D341Med (cell line): Measurements from ENCODE around the gene SZRD1.

ENCODE experiments used
- DNase-seq: peaks from one replicate; pipeline ENCODE4 v3.0.0; 2012; ENCODE audit warnings: low spot score

The SZRD1 gene

DNA sequence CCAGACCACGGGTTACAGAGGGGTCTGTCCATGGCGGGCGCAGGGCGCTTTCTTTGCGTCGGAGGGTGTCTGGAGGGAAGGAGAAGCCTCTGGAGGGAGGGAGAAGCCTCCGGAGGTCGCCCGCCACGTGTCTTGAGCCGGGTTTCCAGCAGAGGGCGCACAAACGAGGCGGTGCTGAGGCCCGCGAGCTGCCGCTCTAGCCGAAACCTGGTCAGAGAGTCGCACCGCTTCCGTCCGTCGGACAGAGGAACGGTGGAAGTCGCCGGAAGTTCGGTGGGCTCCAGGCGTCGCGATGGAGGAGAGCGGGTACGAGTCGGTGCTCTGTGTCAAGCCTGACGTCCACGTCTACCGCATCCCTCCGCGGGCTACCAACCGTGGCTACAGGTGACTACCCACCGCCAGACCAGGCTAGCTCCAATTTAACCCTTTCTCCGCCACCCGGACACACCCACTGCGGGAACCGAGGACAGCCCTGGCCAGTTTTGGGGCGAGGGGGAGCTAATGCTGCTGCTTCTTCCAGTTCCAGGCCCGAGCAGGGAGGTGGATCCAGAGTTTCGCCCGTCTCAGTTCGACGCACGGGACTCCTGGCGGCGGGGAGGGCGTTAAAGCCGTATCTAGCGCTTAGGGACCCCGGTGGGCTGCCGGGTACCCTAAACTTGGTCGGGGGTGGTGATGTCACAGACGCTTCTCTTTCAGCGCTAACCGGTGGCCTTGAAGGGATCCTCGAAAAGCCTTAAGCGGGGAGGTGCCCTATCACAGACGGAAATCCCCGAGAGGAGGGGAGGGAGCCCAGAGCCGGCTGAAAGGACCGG, 73.6 kb downstream of the SZRD1 start, which contains the start of gene NECAP2:
Gene NECAP2 (plus strand): TSS at position 255 of the 812 bp plus-strand sequence. CDS start 38 bp downstream, at position 293.
- peak; percentile 94 for DNase-seq

DNA sequence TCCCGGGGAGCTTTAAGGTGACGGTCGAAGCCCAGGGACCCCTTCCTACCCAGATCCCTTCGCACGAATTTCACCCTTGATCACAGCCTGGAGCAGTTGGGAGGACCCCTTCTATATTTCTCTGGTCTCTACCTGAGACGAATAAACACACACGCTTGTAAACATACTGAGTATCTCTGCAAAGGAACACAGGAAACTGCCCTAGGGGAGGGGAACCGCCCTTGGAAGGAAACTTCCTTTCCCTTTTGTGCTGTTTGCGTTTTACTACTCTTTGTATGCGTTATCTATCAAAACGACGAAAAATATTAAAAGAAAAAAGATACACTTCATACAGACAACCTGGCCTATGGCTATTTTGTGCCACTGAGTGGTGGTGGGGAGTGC, 74.2 kb downstream of the SZRD1 start:
- DNase-seq = no peak

DNA sequence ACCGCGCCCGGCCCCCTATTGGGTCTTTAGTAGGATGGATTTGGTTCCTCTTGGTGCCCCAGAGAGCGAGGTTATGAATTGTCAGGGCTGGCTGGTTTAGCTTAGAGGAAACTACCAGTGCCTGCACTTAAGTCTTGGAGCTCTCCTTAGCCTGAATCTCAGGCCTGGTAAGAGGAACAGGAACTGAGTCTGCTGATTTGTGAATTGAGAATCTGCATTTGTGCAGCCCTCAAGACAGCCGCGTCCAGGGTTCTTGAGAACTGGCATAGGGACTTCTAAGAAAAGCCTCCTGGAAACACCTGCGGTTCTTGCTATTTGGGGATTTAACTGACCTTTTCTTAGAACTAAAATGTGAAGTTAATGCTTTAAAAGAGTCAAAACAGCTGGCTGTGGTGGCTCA, 75.2 kb downstream of the SZRD1 start:
- no peak for DNase-seq

DNA sequence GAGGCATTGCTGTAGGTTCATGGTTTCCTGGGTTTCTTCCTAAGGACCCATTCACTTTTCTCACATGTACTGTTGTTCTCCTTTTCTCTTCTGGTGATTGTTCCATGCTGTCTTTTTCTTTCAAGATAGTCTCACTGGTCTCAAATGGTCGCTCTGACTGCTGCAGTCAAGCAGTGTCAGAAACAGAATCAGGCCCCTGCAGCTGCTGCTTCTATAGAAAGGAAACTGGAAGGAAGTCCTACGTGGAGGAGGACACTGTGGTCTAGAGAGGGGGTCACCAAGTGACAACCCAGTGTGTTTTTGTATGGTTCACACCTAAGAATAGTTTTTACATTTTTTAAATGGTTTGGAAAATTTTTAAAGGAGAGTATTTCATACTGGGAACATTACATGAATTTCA, 75.9 kb downstream of the SZRD1 start:
- DNase-seq = no peak

DNA sequence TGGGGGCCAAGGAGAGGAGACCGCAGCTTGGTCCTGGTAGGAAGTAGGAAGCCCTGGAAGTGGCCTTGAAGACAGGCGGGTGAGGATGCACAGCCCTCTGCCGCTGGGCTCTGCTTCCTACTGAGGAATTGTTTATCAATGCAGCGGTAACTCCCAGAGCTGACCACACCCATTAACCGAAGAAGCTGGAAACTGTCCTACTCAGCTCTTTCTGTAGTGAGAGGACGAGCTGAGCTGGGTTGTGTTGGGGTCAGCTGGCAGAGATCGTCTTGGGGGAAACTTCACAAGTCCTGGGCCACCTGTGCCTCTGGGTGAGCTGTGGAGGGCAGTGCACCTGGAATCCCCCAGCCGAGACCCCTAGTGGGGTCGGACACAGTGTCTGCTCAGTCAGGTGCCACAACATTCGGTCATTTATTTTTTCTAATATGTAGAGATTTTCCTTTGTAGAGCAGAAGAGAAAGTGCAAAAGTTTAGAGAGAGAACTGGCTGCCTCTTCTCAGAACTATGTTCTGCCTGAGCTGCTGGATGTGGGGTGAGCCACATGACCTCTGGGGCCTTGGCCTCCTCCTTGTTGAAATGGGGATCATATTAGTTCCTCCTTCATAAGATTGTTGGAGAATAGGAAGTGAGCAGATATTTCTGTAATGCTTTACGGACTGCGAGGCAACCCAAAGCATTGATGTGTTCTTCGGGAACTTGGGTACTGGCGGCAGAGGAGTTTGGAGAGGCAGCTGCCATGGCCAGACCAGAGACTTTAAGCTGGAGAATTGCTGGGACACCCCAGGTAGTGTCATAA, 77.1 kb downstream of the SZRD1 start:
- no peak for DNase-seq

DNA sequence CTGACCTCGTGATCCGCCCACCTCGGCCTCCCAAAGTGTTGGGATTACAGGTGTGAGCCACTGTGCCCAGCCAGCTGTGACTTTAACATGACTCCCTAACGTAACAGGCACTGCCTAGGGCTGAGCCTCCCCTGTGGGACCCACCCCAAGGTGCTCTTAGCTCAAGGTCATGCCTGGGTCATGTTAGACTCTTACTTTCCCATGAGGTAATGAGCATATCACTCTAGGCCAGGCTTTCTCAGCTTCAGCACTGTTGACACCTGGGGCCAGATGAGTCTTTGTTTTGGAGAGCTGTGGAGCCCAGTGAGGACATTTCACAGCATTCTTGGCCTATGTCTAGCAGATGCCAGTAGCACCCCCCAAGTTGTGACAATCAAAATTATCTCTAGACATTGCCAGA, 78.0 kb downstream of the SZRD1 start:
- no peak for DNase-seq

DNA sequence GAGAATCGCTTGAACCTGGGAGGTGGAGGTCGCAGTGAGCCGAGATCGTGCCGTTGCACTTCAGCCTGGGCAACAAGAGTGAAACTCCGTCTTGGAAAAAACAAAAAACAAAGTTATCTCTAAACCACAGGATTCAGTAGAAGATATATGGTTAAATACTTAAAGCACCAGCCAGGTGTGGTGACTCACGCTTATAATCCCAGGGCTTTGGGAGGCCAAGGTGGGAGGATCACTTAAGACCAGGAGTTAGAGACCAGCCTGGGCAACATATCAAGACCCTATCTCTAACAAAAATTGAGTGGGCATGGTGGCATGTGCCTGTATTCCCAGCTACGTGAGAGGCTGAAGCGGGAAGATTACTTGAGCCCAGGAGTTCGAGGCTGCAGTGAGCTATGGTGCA, 79.1 kb downstream of the SZRD1 start:
- no peak for DNase-seq

DNA sequence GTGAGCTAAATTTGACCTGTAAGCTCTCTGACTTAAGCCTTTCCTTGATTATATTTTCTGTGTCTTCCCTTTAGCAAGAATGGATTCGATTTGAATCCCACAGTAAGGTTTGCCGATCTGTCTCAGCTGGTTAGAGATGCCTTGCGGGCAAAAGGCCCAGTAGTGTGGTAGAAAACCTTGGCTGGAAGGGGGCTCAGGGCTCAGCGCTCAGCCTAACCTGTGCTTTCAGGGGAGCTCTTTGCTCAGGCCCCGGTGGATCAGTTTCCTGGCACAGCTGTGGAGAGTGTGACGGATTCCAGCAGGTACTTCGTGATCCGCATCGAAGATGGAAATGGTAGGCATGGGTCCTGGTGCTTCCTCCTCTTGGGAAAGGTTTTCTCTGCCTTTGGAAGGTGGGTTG, 80.6 kb downstream of the SZRD1 start:
- no peak for DNase-seq
